NB4 (cell line): Measurements from ENCODE around the gene NLRX1.

ENCODE experiments used
- DNase-seq: peaks from one replicate; pipeline ENCODE4 v3.0.0; 2010; ENCODE audit warnings: low read depth
- H3K4me3 ChIP-seq: one replicate; pipeline ENCODE4 v1.5.1; 2011; ENCODE audit warnings: mild to moderate bottlenecking, low read depth, low read length, moderate library complexity
- CTCF ChIP-seq: IDR thresholded peaks from one replicate; pipeline ENCODE4 v1.5.1; 2012; ENCODE audit warnings: low read depth, low read length
- MAX ChIP-seq: IDR thresholded peaks from 2 replicates; pipeline ENCODE4 v1.6.1; 2011; ENCODE audit warnings: low read depth, low read length
- MYC ChIP-seq: IDR thresholded peaks from 2 replicates; pipeline ENCODE4 v1.6.1; 2011; ENCODE audit warnings: low read depth, low read length
- POLR2A ChIP-seq: IDR thresholded peaks from 2 replicates; pipeline ENCODE4 v1.6.1; 2011; ENCODE audit warnings: mild to moderate bottlenecking; ENCODE audit not compliant: insufficient read length; ENCODE audit errors: extremely low read depth

The NLRX1 gene

GRCh38 chr11:119152604-119153003 is 15.9 kb upstream of the NLRX1 start:
- H3K4me3 ChIP-seq = no peak overlapping the region
- DNase-seq = no peak
- TF ChIP-seq MAX = no peak
- no peak for TF ChIP-seq MYC
- no peak for TF ChIP-seq POLR2A
- TF ChIP-seq CTCF = no peak

GRCh38 chr11:119153049-119153818 is 15.3 kb upstream of the NLRX1 start:
- no peak for DNase-seq
- H3K4me3 ChIP-seq = no peak overlapping the region
- TF ChIP-seq MAX (no peak), CTCF (peak; percentile 19), POLR2A (no peak), MYC (no peak)

- no peak for DNase-seq
- TF ChIP-seq MAX (no peak), MYC (no peak), POLR2A (no peak), CTCF (no peak)
- H3K4me3 ChIP-seq = no peak overlapping the region
Observed at GRCh38 chr11:119154178-119154577, 14.3 kb upstream of the NLRX1 start.

- peak; percentile 57 for DNase-seq
- no peak overlapping the region for H3K4me3 ChIP-seq
- TF ChIP-seq CTCF (peak; percentile 47), MYC (no peak)
Observed at GRCh38 chr11:119155733-119156492, 12.6 kb upstream of the NLRX1 start.

GRCh38 chr11:119156496-119156895 is 12.0 kb upstream of the NLRX1 start:
- H3K4me3 ChIP-seq = no peak overlapping the region

GRCh38 chr11:119157063-119157462 is 11.5 kb upstream of the NLRX1 start:
- no peak overlapping the region for H3K4me3 ChIP-seq
- no peak for TF ChIP-seq MAX
- no peak for TF ChIP-seq POLR2A
- TF ChIP-seq CTCF = no peak
- no peak for TF ChIP-seq MYC
- DNase-seq = peak; percentile 40

More at GRCh38 chr11:119156496-119156895, 12.0 kb upstream of the NLRX1 start:
- DNase-seq = no peak
- TF ChIP-seq MYC (no peak), POLR2A (no peak)
